IMR-90 (cell line): ENCODE results near the gene TENT4B. TPM values are rescaled to one million over a fixed set of nuclear protein-coding genes. Genes with fewer than 3 reads are reported as not detected.

ENCODE experiments used
- ATAC-seq: fragments of 200-7000 bp; cut with Tn5 transposase; 2 replicates; pipeline ENCODE4 v1.9.1; 2020; ENCODE audit warnings: low read depth, mild to moderate bottlenecking, moderate library complexity
- BruUV-seq: library from RNA; stranded (reverse); fragments of 400-500 nt; replicated peaks from 2 replicates; lab custom pipeline; 2021; lab: Mats Ljungman, UMichigan
- CTCF ChIA-PET: fragments of 300-600 bp; formaldehyde crosslinking; extraction: SDS; loops from one replicate; lab custom pipeline; 2021; ENCODE audit warnings: antibody characterized with exemption; lab: Yijun Ruan, JAX
- POLR2A ChIA-PET: fragments of 300-600 bp; sonication (Branson Sonifier 250); formaldehyde crosslinking; loops from one replicate; lab custom pipeline; 2022; ENCODE audit warnings: antibody characterized with exemption; ENCODE audit not compliant: unreplicated experiment; lab: Charles Lee
- DNase-seq: peaks from one replicate; pipeline ENCODE4 v3.0.0; 2013
- H2AFZ ChIP-seq: replicated peaks from 2 replicates; pipeline ENCODE3; 2013; ENCODE audit warnings: low read length, mild to moderate bottlenecking; ENCODE audit not compliant: poor library complexity
- H2AK5ac ChIP-seq: 2 replicates; pipeline ENCODE4 v1.6.1; 2013; ENCODE audit warnings: low read depth, low read length, inconsistent platforms
- H2AK9ac ChIP-seq: replicated peaks from 2 replicates; pipeline ENCODE3; 2013; ENCODE audit warnings: mild to moderate bottlenecking, low read depth, low read length, moderate library complexity; ENCODE audit not compliant: poor library complexity
- H2BK120ac ChIP-seq: 2 replicates; pipeline ENCODE4 v1.6.1; 2013; ENCODE audit warnings: low read depth, low read length, inconsistent platforms
- H2BK15ac ChIP-seq: 3 replicates; pipeline ENCODE4 v1.6.1; 2013; ENCODE audit warnings: low read depth, low read length, inconsistent platforms
- H2BK20ac ChIP-seq: 2 replicates; pipeline ENCODE4 v1.6.1; 2013; ENCODE audit warnings: low read depth, mild to moderate bottlenecking, inconsistent platforms, low read length, moderate library complexity
- H2BK5ac ChIP-seq: 2 replicates; pipeline ENCODE4 v1.6.1; 2013; ENCODE audit warnings: mild to moderate bottlenecking, low read depth, low read length, inconsistent platforms; ENCODE audit not compliant: poor library complexity, severe bottlenecking
- H3K14ac ChIP-seq: replicated peaks from 2 replicates; pipeline ENCODE4 v1.6.1; 2013; ENCODE audit warnings: low read depth, low read length, inconsistent platforms
- H3K18ac ChIP-seq: 2 replicates; pipeline ENCODE4 v1.6.1; 2013; ENCODE audit warnings: low read depth, low read length, control low read depth
- H3K23ac ChIP-seq: 2 replicates; pipeline ENCODE4 v1.6.1; 2013; ENCODE audit warnings: low read depth, low read length, inconsistent platforms
- H3K27ac ChIP-seq: 2 replicates; pipeline ENCODE4 v1.5.1; 2013; ENCODE audit warnings: mild to moderate bottlenecking, control low read depth, low read length; ENCODE audit not compliant: insufficient read depth
- H3K27me3 ChIP-seq: 2 replicates; pipeline ENCODE4 v1.6.1; 2013; ENCODE audit warnings: low read length; ENCODE audit not compliant: control insufficient read depth, insufficient read depth
- H3K36me3 ChIP-seq: 2 replicates; pipeline ENCODE4 v1.6.1; 2013; ENCODE audit warnings: low read length, mixed read lengths; ENCODE audit not compliant: control insufficient read depth, insufficient read depth
- H3K4ac ChIP-seq: 2 replicates; pipeline ENCODE4 v1.6.1; 2013; ENCODE audit warnings: low read depth, low read length, inconsistent platforms
- H3K4me1 ChIP-seq: 2 replicates; pipeline ENCODE4 v1.6.1; 2013; ENCODE audit warnings: low read length, mixed read lengths; ENCODE audit not compliant: control insufficient read depth, insufficient read depth
- H3K4me2 ChIP-seq: 2 replicates; pipeline ENCODE4 v1.6.1; 2013; ENCODE audit warnings: low read depth, mild to moderate bottlenecking, control low read depth, low read length, moderate library complexity
- H3K4me3 ChIP-seq: 2 replicates; pipeline ENCODE4 v1.5.1; 2013; ENCODE audit warnings: low read depth, mild to moderate bottlenecking, control low read depth, low read length, moderate library complexity; ENCODE audit not compliant: insufficient read depth
- H3K56ac ChIP-seq: 2 replicates; pipeline ENCODE4 v1.6.1; 2013; ENCODE audit warnings: low read length, inconsistent platforms; ENCODE audit not compliant: insufficient read depth; ENCODE audit errors: extremely low read depth
- H3K79me1 ChIP-seq, 2 experiments: 2 replicates each; pipeline ENCODE4 v1.6.1; 2013; ENCODE audit warnings: low read length in 2 of 2, inconsistent platforms in 1 of 2, low read depth in 1 of 2
- H3K9ac ChIP-seq: 2 replicates; pipeline ENCODE4 v1.6.1; 2013; ENCODE audit warnings: low read depth, low read length, control low read depth
- H3K9me1 ChIP-seq: 2 replicates; pipeline ENCODE4 v1.6.1; 2013; ENCODE audit warnings: low read length, inconsistent platforms; ENCODE audit not compliant: insufficient read depth
- H3K9me3 ChIP-seq: 2 replicates; pipeline ENCODE4 v1.6.1; 2013; ENCODE audit warnings: low read length; ENCODE audit not compliant: control insufficient read depth, insufficient read depth
- H4K20me1 ChIP-seq: 2 replicates; pipeline ENCODE4 v1.6.1; 2013; ENCODE audit warnings: low read length, inconsistent platforms; ENCODE audit not compliant: insufficient read depth
- H4K5ac ChIP-seq: 2 replicates; pipeline ENCODE4 v1.6.1; 2013; ENCODE audit warnings: mild to moderate bottlenecking, low read depth, low read length, control low read depth
- H4K8ac ChIP-seq, 2 experiments: 2 replicates each; pipeline ENCODE4 v1.6.1; 2013; ENCODE audit warnings: low read depth in 2 of 2, low read length in 2 of 2, control low read depth in 1 of 2, inconsistent platforms in 1 of 2
- H4K91ac ChIP-seq: 2 replicates; pipeline ENCODE4 v1.6.1; 2013; ENCODE audit warnings: low read depth, low read length, inconsistent platforms; ENCODE audit not compliant: insufficient read depth
- BHLHE40 ChIP-seq: fragments of 150-350 bp; IDR thresholded peaks from 2 replicates; pipeline ENCODE4 v1.6.1; 2016; ENCODE audit warnings: mild to moderate bottlenecking, low read depth, low read length
- CEBPB ChIP-seq: IDR thresholded peaks from 2 replicates; pipeline ENCODE4 v1.6.1; 2012; ENCODE audit warnings: low read depth, low read length, improper control_type of control experiment
- WGBS, 2 experiments: methylation state at CpG; one replicate each; pipeline versions ENCODE4 v1.1.5 to v1.1.7; 2013; ENCODE audit warnings: missing lambda C conversion rate in 2 of 2; ENCODE audit not compliant: insufficient read length in 1 of 2; ENCODE audit errors: extremely low coverage in 2 of 2; 5-methylcytosine and 5-hydroxymethylcytosine counted together
- dilution Hi-C: fragments of 300-500 bp; cut with HindIII; formaldehyde crosslinking; loops from one replicate; pipeline ENCODE4 v1.14.3; 2018; ENCODE audit warnings: low sequenced_read_pairs; ENCODE audit not compliant: unreplicated experiment
- in situ Hi-C: fragments of 300-500 bp; cut with MboI; formaldehyde crosslinking; loops from 3 replicates; pipeline ENCODE4 v1.14.3; 2019; ENCODE audit warnings: low sequenced_read_pairs, inconsistent platforms, mixed read lengths
- intact Hi-C: fragments of 100-400 bp; cut with micrococcal nuclease; formaldehyde crosslinking; loops from 2 replicates; pipeline ENCODE4 v1.10.0; 2022
- polyA plus RNA-seq, 3 experiments: library from polyadenylated mRNA; depleted of rRNA; stranded (reverse); fragments of >200 nt; gene quantifications; 2 replicates each; pipeline ENCODE4 v1.2.3, GENCODE V29; 2012; ENCODE audit warnings: low replicate concordance in 1 of 3
- total RNA-seq: library from RNA; depleted of rRNA; stranded (reverse); fragments of >200 nt; gene quantifications from 2 replicates; pipeline ENCODE4 v1.2.3, GENCODE V29; 2012
- TF ChIP-seq, protein P1 (sequence below): conservative IDR thresholded peaks from 2 replicates; pipeline ENCODE4 v1.5.1; 2012; ENCODE audit warnings: mild to moderate bottlenecking, low read depth, low read length, improper control_type of control experiment

Gene TENT4B
- total and polyA plus RNA-seq, 2 of the 4 experiments (the other 2 are of a cell fraction) = 4.1 to 7.0 TPM

DNA sequence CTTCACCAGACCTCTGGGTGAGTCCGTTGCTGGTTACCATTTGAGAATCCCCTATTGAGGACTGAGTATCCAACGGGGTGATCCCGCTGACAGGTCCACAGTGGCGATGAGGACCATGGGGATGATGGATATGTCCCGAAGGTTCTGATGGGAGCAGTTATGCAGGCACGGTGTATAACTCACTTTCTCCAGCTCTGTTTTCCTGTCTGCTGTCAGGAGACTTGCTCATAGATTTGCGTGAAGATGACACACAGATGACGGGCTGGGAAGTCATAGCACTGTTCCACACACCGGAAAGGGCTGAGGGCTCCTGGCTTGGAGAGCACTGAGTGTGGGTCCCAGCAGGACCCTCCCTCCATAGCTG, 91.0 kb downstream of the TENT4B start:
- Histone ChIP-seq H4K5ac (no peak overlapping the region), H3K27me3 (peaks cover 29% of the 10 kb centered on the region), H4K8ac (no peak overlapping the region), H3K9ac (no peak overlapping the region), H2AK9ac (no peak overlapping the region), H3K27ac (no peak overlapping the region), H3K18ac (no peak overlapping the region), H2BK5ac (no peak overlapping the region), H2BK20ac (no peak overlapping the region), H2BK120ac (no peak overlapping the region), H3K4me3 (no peak overlapping the region), H4K20me1 (no peaks in the 10 kb centered on the region), H3K36me3 (no peaks in the 10 kb centered on the region), H3K4ac (no peak overlapping the region), H2BK15ac (no peak overlapping the region), H3K79me1 (no peaks in the 10 kb centered on the region), H2AK5ac (no peak overlapping the region; the same call in 1 of the 2 replicates), H3K23ac (no peak overlapping the region), H3K9me1 (no peaks in the 10 kb centered on the region), H3K56ac (no peak overlapping the region), H3K14ac (no peak overlapping the region), H4K91ac (no peak overlapping the region), H3K4me2 (no peak overlapping the region), H3K9me3 (no peaks in the 10 kb centered on the region), H3K4me1 (peaks cover 8% of the 10 kb centered on the region), H2AFZ (peak overlapping the region; percentile 77)
- ATAC-seq (no peak), DNase-seq (peak; percentile 55)
- WGBS, 2 experiments = 78% methylated on average over 6 of the region's 9 CpGs; no CpG with 5 or more reads in 1 of the 2 experiments
- CTCF ChIA-PET = no interaction called here
- dilution Hi-C loops (no loop called here), in situ Hi-C loops (no loop called here), intact Hi-C loops (no loop called here)
- TF ChIP-seq BHLHE40 (0 out of 2 replicates have a peak, but pooled peaks have one; percentile 19), CEBPB (no peak)
- TF ChIP-seq, protein P1, sequence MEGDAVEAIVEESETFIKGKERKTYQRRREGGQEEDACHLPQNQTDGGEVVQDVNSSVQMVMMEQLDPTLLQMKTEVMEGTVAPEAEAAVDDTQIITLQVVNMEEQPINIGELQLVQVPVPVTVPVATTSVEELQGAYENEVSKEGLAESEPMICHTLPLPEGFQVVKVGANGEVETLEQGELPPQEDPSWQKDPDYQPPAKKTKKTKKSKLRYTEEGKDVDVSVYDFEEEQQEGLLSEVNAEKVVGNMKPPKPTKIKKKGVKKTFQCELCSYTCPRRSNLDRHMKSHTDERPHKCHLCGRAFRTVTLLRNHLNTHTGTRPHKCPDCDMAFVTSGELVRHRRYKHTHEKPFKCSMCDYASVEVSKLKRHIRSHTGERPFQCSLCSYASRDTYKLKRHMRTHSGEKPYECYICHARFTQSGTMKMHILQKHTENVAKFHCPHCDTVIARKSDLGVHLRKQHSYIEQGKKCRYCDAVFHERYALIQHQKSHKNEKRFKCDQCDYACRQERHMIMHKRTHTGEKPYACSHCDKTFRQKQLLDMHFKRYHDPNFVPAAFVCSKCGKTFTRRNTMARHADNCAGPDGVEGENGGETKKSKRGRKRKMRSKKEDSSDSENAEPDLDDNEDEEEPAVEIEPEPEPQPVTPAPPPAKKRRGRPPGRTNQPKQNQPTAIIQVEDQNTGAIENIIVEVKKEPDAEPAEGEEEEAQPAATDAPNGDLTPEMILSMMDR = no peak
- no TSS peak for BruUV-seq
- POLR2A ChIA-PET = no interaction called here
